Adrenal gland (tissue), 5 donors: ENCODE data around the gene COQ7.

ENCODE experiments used
- POLR2A ChIP-seq, 2 donors: fragments of 450-650 bp; IDR thresholded peaks; one replicate each; pipeline ENCODE4 v1.6.1; 2017; ENCODE audit warnings: antibody characterized with exemption in 2 of 2, mild to moderate bottlenecking in 2 of 2, moderate library complexity in 1 of 2
- TF ChIP-seq, protein P1 (sequence below), 6 experiments: fragments of 450-650 bp in 4 of 6; fragments of 200-600 bp in 2 of 6; sonication (generic) in 1 of 6; IDR thresholded peaks; 1 replicate in 5 of 6; 2 replicates in 1 of 6; pipeline versions ENCODE4 v1.5.1 to v1.8.0; 2016 to 2021; ENCODE audit warnings: antibody characterized with exemption in 6 of 6, mild to moderate bottlenecking in 2 of 6, moderate library complexity in 1 of 6
- donor health status: DM: no; HTN: no; CAD: no.

DNA sequence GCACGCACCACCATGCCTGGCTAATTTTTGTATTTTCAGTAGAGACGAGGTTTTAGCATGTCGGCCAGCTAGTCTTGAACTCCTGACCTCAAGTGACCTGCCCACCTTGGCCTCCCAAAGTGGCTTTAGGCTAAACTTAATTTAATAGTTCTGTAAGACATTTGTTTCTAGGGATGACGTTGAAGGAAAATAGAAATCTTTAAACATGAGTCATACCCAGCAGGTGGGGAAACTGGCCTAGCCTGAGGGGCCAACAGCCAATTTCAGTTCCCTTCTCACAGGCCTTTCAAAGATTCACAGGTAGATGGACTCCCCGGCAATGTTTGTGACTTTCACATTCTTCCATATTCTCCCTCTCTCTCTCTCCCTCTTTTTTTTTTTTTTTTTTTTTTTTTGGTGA lies 28.2 kb downstream of the COQ7 start:
- TF ChIP-seq, protein P1, sequence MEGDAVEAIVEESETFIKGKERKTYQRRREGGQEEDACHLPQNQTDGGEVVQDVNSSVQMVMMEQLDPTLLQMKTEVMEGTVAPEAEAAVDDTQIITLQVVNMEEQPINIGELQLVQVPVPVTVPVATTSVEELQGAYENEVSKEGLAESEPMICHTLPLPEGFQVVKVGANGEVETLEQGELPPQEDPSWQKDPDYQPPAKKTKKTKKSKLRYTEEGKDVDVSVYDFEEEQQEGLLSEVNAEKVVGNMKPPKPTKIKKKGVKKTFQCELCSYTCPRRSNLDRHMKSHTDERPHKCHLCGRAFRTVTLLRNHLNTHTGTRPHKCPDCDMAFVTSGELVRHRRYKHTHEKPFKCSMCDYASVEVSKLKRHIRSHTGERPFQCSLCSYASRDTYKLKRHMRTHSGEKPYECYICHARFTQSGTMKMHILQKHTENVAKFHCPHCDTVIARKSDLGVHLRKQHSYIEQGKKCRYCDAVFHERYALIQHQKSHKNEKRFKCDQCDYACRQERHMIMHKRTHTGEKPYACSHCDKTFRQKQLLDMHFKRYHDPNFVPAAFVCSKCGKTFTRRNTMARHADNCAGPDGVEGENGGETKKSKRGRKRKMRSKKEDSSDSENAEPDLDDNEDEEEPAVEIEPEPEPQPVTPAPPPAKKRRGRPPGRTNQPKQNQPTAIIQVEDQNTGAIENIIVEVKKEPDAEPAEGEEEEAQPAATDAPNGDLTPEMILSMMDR (IDR thresholded peaks at IDR 0.05), result no peak
- TF ChIP-seq POLR2A (IDR thresholded peaks at IDR 0.05), result no peak
